ENCODE data around the gene NINJ2.

DNA sequence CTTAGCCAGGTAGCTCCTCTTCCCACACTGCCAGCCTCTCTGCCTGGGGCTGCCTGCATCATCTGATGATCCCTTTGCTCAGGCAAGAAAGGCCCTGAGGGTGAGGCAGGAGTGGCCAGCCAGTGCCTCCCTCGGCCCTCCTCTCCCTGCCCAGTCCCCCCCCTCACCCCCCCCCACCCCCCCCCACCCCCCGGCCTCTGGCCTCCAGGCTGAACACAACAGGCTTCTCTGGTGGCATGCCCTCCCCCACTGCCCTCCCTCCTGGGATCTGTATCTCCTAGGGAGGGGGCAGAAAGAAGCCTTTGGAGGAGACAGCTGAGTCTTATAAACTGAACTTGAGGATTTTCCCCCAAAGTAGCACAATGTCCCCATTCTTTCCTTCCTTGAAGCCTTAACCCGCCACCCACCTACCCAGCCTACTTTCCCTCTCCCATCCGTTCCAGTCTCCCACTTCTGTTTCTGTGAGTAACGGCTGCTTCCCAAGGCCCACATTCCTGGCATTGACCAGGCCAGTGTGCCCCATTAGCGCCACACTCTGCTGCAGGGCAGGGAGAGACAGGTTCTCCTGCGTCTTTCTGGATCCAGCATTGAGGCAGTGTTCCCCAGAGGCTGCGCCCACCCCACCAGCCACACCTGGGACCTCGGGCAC is 121.4 kb downstream of the NINJ2 start:
- TF ChIP-seq, protein P1, sequence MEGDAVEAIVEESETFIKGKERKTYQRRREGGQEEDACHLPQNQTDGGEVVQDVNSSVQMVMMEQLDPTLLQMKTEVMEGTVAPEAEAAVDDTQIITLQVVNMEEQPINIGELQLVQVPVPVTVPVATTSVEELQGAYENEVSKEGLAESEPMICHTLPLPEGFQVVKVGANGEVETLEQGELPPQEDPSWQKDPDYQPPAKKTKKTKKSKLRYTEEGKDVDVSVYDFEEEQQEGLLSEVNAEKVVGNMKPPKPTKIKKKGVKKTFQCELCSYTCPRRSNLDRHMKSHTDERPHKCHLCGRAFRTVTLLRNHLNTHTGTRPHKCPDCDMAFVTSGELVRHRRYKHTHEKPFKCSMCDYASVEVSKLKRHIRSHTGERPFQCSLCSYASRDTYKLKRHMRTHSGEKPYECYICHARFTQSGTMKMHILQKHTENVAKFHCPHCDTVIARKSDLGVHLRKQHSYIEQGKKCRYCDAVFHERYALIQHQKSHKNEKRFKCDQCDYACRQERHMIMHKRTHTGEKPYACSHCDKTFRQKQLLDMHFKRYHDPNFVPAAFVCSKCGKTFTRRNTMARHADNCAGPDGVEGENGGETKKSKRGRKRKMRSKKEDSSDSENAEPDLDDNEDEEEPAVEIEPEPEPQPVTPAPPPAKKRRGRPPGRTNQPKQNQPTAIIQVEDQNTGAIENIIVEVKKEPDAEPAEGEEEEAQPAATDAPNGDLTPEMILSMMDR (IDR thresholded peaks at IDR 0.05), result no peak
- no peak for TF ChIP-seq POLR2A (IDR thresholded peaks at IDR 0.05)
